Keratinocyte (primary cell): ENCODE data around the gene OTOG.

ENCODE experiments used
- EZH2 ChIP-seq: IDR thresholded peaks from one replicate; pipeline ENCODE4 v1.6.1; 2012; ENCODE audit warnings: inconsistent platforms, mild to moderate bottlenecking, low read length, moderate library complexity
- TF ChIP-seq, protein P1 (sequence below), 3 experiments: IDR thresholded peaks in 1 of 3; conservative IDR thresholded peaks in 1 of 3; optimal IDR thresholded peaks in 1 of 3; 2 replicates in 2 of 3; 3 replicates in 1 of 3; pipeline versions ENCODE3 to v1.5.1; 2011; ENCODE audit warnings: low read length in 3 of 3, mild to moderate bottlenecking in 3 of 3, moderate library complexity in 2 of 3, control low read depth in 1 of 3, inconsistent platforms in 1 of 3; ENCODE audit not compliant: insufficient read depth in 2 of 3; ENCODE audit errors: extremely low read depth in 1 of 3

- TF ChIP-seq, protein P1, sequence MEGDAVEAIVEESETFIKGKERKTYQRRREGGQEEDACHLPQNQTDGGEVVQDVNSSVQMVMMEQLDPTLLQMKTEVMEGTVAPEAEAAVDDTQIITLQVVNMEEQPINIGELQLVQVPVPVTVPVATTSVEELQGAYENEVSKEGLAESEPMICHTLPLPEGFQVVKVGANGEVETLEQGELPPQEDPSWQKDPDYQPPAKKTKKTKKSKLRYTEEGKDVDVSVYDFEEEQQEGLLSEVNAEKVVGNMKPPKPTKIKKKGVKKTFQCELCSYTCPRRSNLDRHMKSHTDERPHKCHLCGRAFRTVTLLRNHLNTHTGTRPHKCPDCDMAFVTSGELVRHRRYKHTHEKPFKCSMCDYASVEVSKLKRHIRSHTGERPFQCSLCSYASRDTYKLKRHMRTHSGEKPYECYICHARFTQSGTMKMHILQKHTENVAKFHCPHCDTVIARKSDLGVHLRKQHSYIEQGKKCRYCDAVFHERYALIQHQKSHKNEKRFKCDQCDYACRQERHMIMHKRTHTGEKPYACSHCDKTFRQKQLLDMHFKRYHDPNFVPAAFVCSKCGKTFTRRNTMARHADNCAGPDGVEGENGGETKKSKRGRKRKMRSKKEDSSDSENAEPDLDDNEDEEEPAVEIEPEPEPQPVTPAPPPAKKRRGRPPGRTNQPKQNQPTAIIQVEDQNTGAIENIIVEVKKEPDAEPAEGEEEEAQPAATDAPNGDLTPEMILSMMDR (optimal IDR thresholded peaks at IDR 0.05 in 1 of 3, IDR thresholded peaks at IDR 0.05 in 1 of 3, conservative IDR thresholded peaks at IDR 0.05 in 1 of 3; ENCODE audit: extremely low read depth in 1 of 3, insufficient read depth in 2 of 3, low read length in 3 of 3), result no peak
- TF ChIP-seq EZH2, result no peak
These were observed 15.4 kb upstream of the OTOG start for GRCh38 chr11:17531636-17532113.
